K562 treated with DMSO at 1 percent for 4 hours (cell line): ENCODE results near the gene CCL27. TPM values are rescaled to one million over a fixed set of nuclear protein-coding genes. Genes with fewer than 3 reads are reported as not detected.

Experiments
- total RNA-seq: library from RNA; unstranded; fragments of 300-600 nt; gene quantifications from 2 replicates; pipeline ENCODE4 v1.2.3, GENCODE V29; 2022; ENCODE audit not compliant: insufficient read depth

Gene CCL27
- 2.2 TPM in 1 of 2 replicates, not detected in the other for total RNA-seq

DNA sequence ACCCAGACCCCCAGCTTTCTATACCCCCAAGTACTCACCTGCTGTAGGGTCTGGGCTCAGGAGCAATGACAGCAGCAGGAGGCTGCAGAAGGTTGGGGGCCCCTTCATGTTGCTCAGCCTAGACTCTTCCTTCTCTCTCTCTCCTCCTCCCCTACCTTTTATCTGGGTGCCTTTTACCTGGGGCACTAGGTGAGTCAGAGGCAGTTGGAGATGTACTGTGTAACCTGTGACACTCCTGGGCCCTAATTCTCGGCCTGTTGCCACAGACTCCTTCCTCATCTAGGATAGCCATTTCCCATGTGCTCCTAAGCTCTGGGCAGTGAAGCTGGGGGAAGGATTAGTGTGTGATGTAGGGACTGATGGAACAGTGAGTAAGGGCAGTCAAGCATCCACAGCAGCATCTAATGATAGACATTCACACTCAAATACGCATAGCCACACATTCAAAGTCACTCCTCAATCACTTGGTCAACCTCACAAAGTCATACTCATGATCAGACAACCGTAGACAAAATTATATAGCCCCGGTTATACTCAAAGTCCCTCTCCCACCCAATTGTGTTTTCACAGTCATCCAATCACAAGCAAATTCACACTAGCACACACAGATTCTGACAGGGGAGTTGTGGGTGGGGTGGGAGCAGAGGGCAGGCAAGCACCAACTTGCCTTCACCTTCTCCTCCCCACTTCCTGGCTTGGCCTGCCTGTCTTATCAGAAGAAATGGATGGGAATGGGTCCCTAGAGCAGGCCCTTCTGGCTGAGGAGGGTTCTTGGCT is at the start of gene CCL27:
TSS of gene CCL27 (minus strand) at position 132 of the 777 bp plus-strand sequence. CDS start at position 108, 24 bp downstream.

GRCh38 chr9:34710023-34710422 is 47.6 kb upstream of the CCL27 start, which contains the start of gene CCL21:
Gene CCL21, minus strand, starts transcription at chr9:34710136. Its CDS starts 70 bp downstream, at chr9:34710066.

DNA sequence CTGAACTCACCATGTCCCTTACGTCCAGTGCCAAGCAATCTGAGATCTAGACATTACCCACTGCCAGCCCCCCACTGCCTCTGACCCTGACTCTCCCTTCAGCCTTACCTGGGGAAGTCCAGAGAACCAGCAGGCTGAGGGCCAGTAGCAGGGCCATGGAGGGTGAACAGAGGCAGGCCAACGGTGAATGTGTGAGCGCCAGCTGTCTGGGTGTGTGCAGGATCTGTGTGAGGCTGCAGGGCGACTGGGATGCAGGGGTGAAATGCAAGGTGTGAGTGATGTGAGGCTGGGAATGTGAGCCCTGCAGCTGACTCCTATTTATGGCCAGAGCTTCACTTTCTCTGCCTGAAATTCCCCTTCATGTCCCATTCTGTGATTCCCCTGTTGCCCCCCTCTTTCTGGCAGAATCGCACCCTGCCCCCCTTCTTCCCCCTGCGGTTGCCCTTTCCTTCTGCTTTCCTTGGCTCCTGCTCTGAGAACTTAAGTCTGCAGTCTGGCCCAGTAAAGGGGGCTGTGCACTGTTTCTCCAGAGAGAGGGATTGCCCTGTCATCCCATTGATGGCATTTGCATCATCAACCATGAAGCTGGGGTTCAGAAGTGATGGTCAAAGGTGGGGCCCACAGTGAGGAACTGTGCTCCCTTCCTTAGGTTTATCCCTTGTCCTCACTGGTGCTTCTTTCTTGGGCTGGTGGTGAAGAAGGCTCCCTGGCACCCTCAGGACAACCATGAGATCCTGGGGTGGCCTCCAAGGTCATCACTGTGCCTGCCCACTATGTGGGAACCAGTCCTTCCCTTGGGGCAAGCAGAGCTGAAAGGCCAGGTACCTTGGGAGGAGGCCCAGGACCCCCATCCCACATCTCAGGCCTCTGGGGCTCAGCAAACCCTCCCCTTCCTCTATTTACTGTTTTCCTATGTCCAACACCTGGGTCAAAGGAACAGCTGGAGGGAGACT is 28.8 kb upstream of the CCL27 start, which contains the start of gene CCL19:
TSS of gene CCL19 (minus strand) at position 294 of the 953 bp plus-strand sequence. CDS start at position 157, 137 bp downstream.

DNA sequence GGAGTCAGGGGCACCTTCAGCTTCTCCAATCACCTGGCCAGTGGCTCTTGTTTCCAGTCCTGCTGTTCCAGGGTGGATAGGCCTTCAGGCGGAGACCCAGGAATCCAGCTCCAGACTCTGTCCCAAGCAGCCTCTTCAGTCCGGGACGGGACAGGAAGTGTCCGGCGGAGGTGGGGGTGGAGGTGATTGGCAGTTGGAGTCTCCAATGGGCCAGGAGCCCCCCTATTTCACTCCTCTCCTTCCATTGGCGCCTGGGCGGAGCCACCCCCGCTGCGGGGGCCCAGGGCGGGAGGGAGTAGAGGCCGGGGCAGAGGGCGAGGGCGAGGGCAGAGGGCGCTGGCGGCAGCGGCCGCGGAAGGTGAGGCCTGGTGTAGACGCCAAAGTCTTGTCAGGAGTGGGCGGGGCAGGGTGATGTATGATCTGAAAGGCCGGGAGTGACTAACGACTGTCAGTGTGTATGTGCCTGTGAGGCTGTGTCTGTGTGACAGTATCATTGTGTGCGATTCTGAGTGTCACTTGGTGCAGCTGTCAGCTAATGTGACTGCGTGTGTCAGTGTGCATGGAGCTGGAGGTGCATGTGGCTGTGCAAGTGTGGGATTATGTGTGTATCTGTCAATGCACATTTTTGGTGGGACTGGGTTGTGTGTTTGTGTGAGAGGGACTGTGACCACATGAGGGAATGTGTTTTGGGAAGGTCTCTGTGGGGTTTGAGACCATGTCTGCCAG is 10.4 kb downstream of the CCL27 start, which contains the start of gene IL11RA:
TSS of gene IL11RA (plus strand) at position 310 of the 726 bp plus-strand sequence. CDS start 3,033 bp downstream, outside the sequence.

GRCh38 chr9:34646211-34647083 is 16.0 kb downstream of the CCL27 start, which contains the start of gene GALT:
Gene GALT, plus strand, starts transcription at chr9:34646675. Its CDS starts 30 bp downstream, at chr9:34646705.

DNA sequence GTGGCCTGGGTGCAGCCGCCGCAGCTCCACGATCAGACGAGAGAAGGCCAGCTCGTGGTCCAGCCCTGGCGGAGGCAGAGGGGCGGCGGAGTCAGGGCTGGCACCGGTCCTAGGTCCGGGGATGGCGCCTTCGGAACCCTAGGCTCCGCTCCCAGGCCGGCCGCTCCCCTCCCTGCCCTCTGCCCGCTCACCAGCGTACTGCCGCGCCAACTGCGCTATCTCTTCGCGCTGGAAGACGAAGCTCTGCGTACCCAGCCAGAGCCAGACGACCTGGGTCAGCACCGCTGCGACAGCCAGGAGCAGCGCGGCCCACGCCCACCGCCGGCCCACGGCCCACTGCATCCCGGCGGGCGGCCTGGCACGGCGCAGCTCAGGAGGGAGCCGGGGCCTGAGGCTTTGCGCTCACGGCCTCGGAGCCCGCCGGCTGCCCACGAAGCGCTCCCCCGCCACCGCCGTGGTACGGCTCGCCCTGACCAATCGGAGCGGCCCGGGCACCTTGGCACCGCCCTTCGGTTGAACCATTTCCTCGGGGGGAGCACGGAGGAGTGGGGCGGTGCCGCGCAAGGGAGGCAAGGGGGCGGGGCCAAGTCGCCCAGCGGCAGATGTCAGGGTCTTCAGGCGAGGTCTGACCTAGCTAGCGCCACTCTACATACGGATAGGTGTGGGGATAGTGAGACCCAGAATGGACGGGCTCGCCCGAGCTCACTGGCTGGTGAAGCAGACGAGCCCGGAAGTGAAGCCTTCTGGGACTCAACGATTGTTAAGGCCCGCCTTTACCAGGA is 24.9 kb downstream of the CCL27 start, which contains the start of gene SIGMAR1:
TSS of gene SIGMAR1 (minus strand) at position 432 of the 782 bp plus-strand sequence. CDS start at position 342, 90 bp downstream.

GRCh38 chr9:34628656-34629490 is 33.6 kb downstream of the CCL27 start, which contains the start of gene ARID3C:
Gene ARID3C, minus strand, starts transcription at chr9:34629066. Its CDS starts 1,052 bp downstream, at chr9:34628014.

DNA sequence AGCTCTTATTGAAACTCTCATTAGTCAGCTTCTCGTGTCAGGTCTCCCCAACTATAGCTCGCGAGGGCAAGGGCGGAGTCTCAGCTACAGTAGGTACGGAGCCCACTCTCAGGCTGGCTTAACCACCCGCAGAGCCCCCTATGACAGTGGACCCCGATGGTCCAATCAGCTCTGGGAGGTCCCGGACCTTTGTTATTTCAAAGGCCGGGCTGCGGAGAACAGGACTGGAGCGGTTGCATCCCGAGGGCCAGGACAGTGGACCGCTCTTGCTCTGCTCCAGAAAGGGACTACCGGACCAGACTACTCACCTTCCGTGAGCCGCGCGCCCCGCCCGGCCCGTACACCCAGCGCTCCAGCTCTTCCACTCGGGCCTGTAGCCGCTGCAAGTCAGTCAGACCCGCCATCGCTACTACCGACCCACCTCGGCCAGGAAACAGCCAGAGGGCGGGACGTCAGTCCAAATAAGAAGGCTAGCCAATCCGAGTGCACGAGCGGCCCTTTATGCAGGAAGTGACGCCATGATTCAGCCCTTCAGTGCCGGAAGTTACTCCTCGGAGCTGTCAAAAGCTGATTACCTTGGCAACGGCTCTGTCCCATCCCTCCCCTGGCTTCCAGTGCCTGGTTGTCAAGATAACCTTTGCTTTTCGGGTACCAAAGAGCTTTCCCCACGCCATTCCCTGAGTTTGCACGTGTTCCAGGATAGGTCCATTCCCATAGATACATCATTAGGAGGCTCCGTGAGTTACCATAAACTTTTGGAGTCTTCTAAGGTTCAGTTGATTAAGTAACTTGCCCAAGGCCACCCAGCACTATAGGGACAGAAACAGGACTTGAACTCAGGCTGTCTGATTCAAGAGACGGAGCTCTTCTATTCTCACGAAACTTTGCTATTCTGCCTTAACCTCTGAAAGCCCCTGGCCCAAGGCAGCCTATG is 42.1 kb downstream of the CCL27 start, which contains the start of gene DCTN3:
TSS of gene DCTN3 (minus strand) at position 435 of the 934 bp plus-strand sequence. CDS start at position 404, 31 bp downstream.

Other genes starting within 250 kb of the CCL27 start
- gene FAM219A, start 204.1 kb downstream of the CCL27 start, total RNA-seq, result 7.3 and 12.3 TPM in 2 replicates
- not detected in 2 replicates for gene DNAI1, start 203.9 kb downstream of the CCL27 start, total RNA-seq
- not detected in 2 replicates for gene ENHO, start 139.7 kb downstream of the CCL27 start, total RNA-seq
- gene CNTFR, start 72.9 kb downstream of the CCL27 start, total RNA-seq, result not detected in 2 replicates
- gene RPP25L, start 50.6 kb downstream of the CCL27 start, total RNA-seq, result 28.1 and 32.3 TPM in 2 replicates
- gene DCTN3, start 42.2 kb downstream of the CCL27 start, total RNA-seq, result 82.4 and 87.5 TPM in 2 replicates
- 0.50 TPM in 1 of 2 replicates, not detected in the other for gene ARID3C, start 33.6 kb downstream of the CCL27 start, total RNA-seq
- gene SIGMAR1, start 24.9 kb downstream of the CCL27 start, total RNA-seq, result 39.5 and 48.9 TPM in 2 replicates
- gene GALT, start 16.0 kb downstream of the CCL27 start, total RNA-seq, result 13.8 and 16.8 TPM in 2 replicates
- gene IL11RA, start 10.5 kb downstream of the CCL27 start, total RNA-seq, result 6.5 and 6.8 TPM in 2 replicates
- gene CCL19, start 28.6 kb upstream of the CCL27 start, total RNA-seq, result not detected in 2 replicates
- gene CCL21, start 47.5 kb upstream of the CCL27 start, total RNA-seq, result not detected in 2 replicates